GM03348 (cell line): Measurements from ENCODE around the gene BCDIN3D.
A peak's percentile ranks its signal among the peaks of the same experiment; 100 is the strongest.
"Not testable (repeated sequence)": the region's sequence is repeated elsewhere in the genome, so short reads cannot be mapped to it uniquely, and the experiment has no call there.

Experiments used
- DNase-seq: peaks from one replicate; pipeline ENCODE4 v3.0.0; 2012; ENCODE audit warnings: low spot score

BCDIN3D gene

DNA sequence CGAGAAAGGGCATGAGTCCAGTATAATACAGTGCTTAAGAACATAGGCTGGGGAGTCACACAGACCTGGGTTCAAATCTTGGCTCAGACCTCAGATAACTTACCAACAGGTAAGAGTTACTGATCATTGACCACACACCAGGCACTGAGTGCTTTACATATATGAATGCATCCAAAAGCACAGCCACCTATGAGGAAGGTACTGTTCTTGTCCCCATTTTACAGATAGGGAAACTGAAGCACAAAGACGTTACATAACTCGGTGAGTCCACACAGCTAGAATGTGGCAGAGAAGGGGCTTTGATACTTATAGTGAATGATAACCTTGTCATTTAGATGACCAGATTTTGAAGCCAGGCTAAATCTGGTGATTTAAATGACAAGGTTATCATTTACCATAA is 33.2 kb upstream of the BCDIN3D start:
- no peak for DNase-seq

DNA sequence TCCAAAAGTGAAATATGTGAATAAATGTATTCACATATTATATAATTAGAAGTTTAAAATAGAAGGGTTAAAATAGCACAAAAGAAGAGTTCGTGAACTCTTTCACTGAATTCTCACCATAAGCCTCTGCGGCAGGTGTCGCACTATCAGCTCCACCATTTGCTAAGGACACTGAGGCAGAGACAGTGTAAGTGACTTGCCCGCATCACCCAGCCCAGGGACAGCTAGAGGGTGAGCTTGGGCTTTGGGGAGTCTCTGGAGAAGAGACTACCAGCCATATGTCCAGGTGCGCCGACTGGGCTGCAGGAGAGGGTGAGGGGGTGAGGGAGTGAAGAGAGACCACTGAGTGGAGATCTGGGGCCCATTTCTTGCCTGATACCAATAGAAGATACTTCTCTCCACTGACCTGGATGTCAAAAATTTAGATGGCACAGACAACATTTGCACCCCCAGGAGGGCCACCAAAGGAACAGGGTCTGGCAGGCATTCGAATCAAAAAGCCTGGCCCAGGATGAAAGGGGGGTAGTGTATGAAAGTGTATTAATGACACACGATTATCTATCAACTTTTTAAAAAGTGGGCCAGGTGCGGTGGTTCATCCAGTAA is 32.3 kb upstream of the BCDIN3D start:
- DNase-seq, result no peak

DNA sequence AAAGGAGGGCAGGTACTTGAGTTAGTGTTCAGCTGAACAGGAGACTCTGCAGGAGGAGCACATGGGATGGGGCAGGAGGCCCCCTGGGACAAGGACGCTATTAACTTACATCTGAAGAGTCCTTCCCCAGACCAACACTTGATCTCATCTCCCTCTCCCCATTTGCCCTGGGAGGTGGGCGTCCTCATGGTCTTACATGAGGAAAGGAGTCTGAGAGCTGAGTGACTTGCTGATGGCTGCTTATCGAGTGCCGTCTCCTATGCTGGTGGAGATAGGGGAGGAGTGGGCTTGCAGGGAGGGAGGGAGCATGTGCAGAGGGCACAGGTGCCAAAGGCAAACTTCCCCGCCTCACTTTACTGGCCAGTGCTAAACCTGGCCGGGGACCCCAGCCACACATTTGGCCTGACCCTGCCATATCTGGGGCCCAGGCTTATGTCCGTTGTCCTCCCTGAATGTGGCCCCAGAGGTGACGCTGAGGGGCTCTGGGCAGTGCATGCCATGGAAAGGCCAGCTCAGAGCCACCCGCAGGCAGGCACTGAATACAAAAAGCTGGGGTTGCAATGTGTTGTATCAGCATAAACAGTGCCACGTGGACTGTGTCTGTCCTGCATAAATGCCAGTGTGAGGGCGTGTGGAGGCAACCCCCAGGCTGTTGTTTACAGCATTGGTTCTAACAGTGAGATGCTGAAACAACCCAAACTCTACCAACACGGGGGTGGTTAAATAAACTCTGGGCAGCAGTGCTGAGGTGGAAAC is 31.4 kb upstream of the BCDIN3D start:
- DNase-seq, result no peak

DNA sequence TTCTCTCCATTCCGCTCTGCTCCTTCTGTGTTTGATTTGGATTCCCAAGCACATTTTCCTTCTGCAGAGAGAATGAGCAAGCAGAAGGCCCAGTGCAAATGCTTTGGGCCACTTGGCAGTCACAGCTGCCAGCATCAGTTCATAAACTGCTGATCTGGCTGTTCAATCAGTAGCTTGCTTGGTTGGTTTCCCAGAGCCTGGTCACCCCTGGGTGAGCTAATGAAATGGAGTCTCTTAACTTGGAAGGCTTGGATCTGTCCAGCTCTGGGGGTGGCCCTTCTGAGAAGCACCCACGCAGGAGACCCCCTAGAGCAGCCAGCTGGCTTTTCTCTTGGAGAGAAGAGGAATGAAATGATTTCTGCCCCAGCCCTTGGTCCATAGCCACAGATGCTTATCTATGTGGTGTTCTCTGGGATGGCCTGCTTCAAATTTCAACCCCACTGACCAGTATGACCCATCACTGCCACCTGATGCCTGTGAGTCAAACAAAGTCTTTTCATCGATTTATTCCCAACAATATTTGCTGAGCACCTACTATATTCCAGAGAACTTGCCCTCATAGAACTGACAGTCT is 30.5 kb upstream of the BCDIN3D start:
- peak; percentile 43 for DNase-seq

DNA sequence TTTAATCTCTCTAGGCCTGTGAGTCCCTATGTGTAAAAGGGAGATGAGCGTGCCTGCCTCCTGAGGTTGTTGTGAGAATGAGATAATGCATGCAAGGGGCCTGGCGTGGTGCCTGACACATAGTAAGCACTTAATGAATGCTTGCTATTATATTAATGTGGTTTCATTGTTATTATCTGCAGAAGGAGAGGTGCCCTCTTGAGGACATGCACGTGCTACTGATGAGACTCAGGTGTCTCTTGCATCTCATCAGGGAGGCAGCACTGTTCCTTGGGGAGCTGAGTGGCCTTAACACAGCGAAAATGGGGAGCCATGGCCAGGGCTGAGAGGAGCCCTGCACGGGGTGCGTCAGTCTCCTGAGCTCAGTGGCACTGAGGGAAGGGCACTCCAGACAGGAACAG is 29.9 kb upstream of the BCDIN3D start:
- DNase-seq, result no peak

DNA sequence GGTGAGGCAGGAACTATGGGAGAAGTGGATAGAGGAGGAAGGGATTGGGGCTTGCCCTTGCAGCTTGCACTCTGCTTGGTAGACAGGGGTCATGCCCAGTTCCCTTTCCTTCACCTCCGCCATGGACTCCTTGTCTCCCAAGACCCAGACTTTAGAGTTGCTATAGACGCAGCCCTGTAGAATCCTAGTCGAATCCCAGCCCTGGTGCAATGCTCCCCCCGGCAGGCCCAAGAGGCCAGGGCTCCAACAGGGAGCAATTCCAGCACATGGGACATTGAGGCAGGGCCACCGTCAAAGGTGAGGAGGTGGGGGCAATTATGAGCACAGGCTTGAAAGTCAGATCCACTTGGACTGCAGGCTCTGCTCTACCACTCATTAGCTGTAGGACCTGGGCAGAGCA is 29.5 kb upstream of the BCDIN3D start:
- no peak for DNase-seq

DNA sequence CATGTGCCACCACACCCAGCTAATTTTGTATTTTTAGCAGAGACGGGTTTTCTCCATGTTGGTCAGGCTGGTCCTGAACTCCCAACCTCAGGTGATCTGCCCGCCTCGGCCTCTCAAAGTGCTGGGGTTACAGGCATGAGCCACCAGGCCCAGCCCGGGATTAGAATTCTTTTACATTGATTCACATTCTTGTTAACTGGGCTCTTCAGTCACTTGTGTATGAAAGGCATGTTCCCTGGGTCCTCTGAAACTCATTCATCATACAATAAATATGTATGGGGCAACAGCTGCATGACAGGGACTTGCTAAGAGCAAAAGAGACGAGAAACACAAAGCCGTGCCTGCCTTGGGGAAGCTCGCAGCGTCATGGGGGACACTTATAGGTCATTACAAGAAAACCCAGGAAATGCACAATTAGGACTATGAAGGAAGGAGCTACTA is 28.9 kb upstream of the BCDIN3D start:
- not testable (repeated sequence) for DNase-seq

DNA sequence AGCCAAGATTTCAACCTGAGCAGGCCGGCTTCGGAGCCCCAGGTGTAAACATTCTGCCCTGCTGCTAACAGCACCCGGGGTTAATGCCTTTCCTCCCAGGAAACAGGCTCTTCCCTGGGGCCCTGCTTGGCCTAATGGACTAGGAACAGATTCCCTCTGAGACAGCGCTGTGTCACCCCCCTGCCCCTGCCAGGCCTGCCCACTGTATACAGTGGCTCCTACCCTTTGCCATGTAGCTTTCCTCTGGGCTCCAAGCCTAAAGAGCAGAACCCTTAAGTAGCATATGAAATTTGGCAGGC is 28.3 kb upstream of the BCDIN3D start:
- no peak for DNase-seq

DNA sequence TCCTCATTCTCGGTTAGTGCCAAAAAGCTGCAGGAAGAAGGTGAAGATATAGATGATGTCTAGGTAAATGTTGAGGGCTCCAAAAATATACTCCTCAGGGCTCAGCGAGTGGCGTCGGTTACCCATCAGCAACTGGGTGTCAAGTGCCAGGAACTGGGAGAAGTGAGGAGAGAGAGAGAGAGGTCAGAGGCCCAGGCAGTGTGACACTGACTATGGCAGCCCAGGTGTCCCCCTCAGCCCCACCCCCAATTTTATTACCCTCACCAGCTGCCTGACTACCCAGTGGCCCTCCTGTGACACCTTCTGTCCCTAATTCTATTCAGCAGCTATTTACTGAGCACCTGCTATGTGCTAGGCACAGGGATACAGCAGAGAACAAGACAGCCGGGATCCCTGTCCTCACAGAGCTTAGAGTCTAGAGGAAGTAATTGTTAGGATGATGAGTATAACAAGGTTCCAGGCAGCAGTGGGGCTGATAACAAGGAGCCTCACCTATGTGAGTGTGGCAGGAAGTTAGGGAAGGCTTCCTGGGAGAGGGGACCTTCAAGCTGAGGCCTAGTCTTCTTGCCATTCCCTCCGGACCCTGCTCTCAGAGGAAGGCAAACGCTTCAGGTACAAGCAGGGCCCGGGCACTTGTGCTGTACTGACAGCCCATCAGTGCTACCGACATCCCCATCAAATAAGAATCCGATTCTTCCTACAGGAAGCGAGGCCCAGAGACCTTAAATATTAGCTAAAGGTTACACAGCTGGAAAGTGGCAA is 27.8 kb upstream of the BCDIN3D start:
- no peak for DNase-seq

DNA sequence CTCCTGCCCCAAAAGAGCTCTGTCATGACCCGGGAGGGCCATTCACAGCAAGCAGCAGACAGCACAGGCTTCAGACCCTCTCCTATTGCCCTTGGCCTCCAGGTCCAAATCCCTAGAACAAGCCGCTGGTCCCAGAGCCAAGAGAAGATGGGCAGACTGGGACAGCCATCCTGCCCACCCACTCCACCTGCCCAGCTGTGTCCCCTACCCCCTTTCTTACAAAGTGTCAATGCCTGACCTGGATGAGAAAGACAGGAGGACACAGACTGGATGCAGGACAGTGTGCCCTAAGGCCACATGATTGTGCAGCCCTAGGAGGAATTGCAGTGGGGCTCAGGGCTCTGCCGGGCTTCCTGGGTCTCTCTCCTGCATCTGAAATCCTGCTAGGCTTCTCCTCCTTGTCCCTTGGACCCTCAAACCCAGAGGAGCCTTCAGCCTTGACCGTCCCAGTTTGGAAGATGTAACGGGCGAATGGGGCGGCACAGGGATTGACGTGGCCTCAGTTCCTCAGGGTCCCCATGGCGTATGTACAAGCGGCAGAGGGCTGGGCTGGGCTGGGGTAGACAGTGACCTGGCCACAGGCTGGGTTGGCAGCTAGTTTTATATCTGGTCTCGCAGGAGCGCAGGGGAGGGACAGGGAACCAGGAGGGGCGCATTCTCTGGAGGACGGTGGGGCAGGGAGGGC is 27.1 kb upstream of the BCDIN3D start:
- no peak for DNase-seq

DNA sequence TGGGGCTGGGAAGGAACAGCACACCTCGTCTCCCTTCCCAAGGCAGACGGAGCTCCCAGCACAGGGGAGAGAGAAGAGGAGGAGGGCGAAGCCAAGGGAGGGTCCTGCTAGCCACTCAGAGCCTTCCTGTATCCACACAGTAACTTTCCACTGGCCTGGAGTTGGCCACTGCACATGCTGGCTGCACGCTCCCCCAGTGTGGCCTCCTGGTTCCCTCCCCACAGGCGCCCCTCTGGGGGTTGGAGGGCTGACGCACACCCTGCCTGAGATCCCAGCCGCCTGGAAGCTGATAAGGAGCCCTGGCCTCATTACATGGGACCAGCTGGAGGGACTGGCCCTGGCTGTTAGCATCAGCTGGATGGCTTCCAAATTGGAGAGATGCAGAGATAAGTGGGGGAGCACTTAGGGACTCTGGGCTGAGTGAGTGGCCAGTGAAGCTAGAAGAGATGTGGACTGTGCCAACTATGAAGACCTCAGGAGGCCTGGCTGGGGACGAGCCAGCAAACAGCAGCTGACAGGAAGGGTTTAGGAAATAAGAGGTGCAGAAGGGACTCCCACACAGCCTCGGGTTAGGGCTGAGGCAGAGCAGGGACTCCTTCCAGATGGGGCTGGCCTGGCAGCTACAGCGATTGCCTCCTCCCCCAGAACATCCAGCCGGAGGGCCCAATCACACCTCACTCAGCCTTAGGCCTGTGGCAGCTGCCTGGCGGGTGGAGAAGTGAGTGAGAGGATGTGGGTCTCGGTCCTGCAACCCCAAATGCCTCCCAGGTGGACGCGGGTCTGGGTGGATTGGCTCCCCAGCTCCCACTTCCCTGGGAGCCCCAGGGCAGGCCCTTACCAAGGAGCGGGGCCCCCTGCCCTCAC is 26.3 kb upstream of the BCDIN3D start:
- peak; percentile 88 for DNase-seq

DNA sequence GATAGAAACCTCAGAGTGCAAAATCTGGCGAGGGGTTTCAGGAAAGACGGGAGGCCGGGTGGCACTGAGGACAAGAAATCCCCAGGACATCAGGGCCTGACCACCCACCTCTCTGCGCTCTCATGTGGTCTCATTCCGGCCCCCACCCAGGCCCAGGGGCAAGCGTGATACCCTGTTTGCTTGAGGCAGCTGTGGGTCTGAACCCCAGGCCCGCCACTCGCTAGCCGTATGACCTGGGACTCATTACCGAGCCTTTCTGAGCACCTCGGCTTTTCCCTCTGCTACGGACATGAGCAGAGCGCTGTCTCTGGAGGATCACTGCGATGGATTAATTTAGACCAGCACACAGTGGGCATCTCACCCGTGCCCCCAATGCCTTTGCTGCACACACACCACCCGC is 25.5 kb upstream of the BCDIN3D start:
- DNase-seq, result no peak

DNA sequence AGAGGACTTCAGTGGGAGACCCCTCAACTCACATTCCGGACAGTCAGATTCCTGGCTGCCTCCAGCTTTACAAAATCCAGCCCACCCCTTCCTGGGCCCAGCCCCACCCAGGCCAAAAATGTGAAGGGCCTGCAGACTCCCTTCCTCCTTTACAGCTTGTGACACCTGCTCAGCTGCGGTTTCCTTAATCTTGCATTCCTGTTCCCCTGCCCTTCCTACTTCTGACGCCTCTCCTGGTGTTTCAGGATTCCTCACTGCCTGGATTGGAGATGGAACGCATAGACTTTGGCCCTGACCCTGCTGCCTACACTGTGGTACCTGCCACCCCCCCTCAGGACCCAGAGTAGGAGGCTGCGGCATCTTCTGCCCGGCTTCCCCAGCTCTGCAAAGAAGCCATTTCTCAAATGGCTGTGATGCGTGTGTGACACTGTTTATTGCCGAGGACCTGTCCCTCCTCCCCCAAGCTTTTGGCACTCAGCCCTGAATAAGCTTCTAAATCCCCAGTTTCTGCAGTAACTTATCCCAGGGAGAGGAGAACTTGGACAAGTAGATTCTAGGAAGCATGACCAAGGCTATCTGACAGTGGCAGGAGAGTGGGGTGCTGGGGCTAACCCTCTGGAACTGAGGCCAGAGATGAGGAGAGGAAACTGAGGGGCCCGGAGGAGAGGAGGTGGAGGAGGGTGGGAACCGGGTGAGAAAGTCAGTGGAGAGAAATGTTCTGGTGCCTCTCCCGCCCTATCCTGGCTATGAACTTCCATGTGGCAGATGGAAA is 24.9 kb upstream of the BCDIN3D start:
- DNase-seq, result no peak

DNA sequence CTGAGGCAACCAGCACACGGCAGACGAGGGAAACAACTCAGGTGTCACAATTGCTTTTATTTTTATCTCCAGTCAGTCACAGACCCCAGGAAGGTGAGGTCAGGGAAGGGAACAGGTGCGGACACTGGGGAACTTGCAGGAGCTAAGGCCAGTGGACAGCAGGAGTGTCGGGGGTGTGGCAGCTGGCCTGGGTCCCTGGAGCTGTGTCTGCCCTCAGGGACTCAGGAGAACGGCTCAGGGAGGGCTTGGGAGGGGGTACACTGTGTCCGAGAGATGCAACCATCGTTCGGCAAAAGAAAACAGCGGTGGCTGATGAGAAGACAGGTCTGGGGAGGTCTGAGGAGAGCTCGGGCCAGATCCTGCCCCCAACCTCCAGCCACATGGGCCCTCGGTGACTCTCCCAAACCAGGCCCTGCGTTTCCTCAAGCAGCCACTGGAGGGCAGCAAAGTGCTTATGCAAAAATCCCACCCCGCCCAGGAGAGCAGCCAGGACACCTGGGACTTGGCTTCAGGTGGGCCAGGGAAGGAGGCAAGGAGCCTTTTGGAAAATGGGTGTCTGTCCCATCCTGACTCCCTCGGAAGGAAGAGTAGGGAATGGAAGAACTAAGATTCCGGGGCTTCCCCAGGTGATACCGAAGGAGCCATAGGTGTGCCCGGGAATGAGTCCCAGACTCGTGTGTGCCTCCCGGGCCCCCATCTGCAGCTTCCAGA is 24.1 kb upstream of the BCDIN3D start:
- DNase-seq, result peak; percentile 92

DNA sequence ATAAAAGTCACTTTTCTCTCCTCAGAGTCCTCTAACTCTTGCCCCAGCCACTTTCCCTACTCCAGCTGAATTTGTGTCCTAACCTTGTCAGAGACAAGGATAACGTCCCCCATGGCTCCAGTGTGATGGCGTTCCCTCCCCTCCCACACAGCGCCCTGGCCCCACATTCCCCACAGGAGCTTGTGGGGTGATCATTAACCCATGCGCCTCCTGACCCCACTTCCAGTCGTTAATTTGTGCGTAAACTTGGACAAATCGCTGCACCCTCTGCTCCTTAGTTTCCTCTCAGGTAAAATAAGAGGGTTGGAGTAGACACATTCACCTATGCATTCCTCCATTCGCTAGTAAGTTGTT is 22.9 kb upstream of the BCDIN3D start:
- no peak for DNase-seq

DNA sequence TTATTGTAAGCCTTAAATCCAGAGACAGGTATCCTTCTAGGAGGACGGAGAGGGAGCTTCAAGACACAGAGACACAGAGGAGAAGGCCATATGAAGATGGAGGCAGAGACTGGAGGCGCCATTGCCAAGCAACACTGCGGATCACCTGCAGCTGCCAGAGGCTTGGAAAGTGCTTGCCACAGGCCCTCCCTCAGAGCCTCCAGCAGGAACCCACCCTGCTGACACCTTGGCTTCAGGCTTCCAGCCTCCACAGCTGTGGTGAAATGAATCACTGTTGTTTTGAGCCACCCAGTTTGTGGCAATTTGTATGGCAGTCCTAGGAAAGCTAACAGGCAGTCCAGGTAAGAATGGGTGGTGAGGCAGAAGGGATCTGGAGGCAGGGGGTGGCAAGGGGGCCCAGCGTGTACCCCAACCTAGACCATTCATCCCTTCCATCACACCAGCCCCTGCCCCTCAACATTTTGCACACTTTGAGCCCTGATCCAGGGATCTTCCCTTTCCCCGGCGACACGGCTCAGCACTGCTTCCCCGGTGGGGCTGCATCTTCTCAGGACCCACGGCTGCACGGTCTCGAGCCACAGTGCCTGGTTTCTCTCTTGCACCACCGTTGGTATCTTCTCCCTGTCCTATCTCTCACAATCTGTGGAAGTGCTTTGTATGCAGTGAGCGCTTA is 22.3 kb upstream of the BCDIN3D start:
- no peak for DNase-seq

DNA sequence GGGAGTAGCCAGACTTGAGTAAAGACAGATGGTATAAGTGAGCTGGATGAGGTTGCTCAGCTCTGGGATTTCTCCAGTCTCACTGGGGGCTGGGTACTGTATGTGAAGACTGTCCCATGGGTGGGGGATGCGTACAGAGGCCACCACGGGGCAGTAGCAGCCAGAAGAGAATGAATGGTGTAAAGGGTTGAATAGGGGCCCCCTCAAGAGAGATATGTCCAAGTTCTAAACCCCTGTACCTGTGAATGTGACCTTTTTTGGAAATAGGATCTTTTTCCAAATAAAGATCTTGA is 21.8 kb upstream of the BCDIN3D start:
- no peak for DNase-seq

DNA sequence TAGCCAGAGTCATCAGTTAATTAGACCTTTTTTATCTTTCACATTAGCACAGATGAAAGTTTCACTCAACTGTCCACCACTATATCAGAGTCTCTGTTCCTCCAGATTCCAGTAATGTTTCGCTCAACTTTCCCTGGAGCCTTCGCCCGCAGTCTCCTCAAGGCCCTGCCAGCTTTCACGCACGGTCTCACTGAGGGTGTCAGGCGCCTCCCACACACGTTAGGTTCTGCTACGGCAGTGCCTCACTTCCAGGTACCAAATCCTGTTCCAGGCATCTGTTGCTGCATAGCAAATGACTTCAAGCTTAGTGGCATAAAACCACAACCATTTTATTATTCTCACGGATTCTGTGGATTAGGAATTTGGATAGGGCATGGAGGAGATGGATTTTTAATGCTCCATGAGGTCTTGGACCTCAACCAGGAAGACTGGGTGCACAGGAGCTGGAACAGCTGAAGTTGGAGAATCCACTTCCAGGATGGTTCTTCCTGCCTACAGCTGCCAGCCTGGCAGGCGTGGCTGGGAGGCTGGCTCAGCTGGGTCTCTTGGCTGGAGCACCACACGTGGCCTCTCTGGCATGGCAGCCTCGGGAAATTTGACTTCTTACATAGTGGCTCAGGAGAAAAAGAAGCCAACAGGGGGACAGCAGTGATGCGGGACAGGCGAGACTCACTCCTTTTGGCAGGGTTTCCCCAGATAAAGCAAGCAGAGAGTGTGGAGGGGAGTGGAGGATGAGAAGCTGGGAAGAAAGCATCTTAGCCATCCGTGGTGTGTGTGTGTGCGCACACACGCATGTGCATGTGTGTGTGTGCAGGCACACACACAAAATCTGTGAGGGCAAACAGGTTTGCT is 21.3 kb upstream of the BCDIN3D start:
- no peak for DNase-seq

DNA sequence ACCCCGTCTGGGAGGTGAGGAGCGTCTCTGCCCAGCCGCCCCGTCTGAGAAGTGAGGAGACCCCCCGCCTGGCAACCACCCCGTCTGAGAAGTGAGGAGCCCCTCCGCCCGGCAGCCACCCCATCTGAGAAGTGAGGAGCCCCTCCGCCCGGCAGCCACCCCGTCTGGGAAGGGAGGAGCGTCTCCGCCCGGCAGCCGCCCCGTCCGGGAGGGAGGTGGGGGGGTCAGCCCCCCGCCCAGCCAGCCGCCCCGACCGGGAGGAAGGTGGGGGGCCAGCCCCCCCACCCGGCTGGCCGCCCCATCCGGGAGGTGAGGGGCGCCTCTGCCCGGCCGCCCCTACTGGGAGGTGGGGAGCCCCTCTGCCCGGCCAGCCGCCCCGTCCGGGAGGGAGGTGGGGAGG is 18.0 kb upstream of the BCDIN3D start:
- not testable (repeated sequence) for DNase-seq
